ENCODE results near the gene POLN.

Gene POLN

DNA sequence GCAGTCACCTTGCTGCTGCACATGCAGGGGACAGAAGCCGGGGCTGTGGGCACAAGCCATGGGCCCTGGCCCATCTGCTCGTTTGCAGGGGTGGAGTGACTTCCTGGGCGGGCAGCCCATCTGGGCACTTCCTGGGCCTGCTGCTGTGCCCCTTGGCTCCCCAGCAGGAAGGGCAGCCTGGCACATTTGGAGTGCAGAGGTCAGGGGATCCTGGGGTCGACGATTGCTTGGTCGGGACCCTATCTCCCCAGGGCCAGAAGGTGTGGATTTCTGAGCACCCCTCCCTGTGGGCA is 30.9 kb upstream of the POLN start:
- CTCF ChIA-PET, result no interaction called here
- DNase-seq (ENCODE audit: low read depth, low spot score), result no peak

DNA sequence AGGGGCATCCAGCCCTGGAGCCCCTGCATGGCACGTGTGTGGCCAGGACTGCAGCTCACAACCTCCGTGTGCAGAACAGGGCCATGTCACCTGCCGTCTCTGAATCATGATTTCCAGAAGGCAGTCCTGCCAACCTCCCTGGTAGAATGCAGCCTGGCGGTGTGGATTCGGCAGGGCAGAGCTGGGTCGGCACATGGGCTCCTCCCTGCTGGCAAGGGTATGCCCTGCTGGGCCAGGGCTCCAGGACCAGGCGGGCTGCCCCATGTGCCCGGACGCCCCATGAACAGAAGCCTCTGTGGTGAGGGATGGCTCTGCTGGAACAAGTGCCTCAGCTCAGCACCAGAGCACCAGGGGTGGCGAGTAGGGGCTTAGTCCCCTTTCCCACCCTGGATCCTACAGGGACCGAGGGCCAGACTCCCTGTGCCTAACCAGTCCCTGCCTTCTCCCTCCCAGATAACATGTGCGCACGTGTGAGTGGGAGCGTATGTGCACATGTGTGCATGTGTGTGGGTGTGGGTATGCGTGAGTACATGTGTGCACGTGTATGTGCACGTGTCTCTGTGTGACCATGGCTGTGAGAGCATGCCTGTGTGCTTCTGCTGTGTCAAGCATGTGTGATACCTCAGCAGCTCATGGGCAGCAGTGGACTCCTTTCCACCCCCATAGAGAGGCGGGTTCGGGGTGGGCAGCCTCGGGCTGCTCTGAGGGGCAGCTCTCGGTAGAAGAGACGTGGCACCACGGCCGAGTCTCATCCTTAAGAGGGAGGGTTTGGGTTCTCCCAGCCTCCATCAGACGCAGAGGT is 30.3 kb upstream of the POLN start:
- no peak overlapping the region for H3K4me3 ChIP-seq (ENCODE audit: low read depth, low read length)
- no peak for DNase-seq (ENCODE audit: low read depth, low spot score)
- ChIA-PET POLR2A (no interaction called here), CTCF (no interaction called here)
- TF ChIP-seq, protein P1, sequence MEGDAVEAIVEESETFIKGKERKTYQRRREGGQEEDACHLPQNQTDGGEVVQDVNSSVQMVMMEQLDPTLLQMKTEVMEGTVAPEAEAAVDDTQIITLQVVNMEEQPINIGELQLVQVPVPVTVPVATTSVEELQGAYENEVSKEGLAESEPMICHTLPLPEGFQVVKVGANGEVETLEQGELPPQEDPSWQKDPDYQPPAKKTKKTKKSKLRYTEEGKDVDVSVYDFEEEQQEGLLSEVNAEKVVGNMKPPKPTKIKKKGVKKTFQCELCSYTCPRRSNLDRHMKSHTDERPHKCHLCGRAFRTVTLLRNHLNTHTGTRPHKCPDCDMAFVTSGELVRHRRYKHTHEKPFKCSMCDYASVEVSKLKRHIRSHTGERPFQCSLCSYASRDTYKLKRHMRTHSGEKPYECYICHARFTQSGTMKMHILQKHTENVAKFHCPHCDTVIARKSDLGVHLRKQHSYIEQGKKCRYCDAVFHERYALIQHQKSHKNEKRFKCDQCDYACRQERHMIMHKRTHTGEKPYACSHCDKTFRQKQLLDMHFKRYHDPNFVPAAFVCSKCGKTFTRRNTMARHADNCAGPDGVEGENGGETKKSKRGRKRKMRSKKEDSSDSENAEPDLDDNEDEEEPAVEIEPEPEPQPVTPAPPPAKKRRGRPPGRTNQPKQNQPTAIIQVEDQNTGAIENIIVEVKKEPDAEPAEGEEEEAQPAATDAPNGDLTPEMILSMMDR (IDR thresholded peaks at IDR 0.05; ENCODE audit: insufficient read depth, low read length, missing control alignments), result no peak

More for the DNA sequence above, 30.9 kb upstream of the POLN start:
- H3K4me3 ChIP-seq (ENCODE audit: low read depth, low read length), result no peak overlapping the region
- TF ChIP-seq, protein P1 (IDR thresholded peaks at IDR 0.05; ENCODE audit: insufficient read depth, low read length, missing control alignments), result no peak
- POLR2A ChIA-PET, result no interaction called here

DNA sequence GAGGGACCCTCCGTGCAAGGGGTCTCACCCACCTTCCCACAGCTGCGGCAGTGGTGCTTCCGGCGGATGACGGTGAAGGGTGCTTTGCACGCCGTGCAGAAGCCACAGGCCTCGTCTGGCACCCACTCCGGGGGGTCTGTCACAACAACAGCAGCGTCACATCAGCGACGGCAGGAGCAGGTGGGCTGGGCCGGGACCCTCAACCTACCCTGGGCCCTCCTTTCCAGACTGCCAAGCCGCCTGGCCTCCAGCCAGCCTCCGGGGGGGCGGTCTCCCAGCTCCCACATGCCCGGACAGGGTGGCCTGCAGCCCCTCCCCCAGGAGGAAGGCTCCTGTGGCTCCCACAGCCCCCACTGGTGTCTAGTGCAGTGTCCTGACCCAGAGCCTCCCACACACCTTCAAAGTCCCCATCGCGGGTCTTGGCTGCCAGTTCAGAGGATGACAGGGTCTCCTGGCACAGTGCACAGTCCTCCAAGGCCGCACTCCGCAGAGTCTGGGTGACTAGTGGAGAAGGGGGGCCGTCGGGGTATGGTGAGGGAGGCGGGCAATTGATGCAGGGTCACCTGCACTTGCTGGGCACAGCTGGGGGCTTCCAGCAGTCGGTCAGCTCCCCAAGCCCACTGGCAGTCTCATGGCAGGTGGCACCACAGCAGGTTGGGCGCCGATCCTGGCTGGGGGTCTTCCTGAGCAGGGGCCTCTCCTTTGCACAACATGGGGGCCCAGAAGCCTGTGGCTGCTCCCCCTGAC is 29.5 kb upstream of the POLN start:
- H3K4me3 ChIP-seq (ENCODE audit: low read depth, low read length), result no peak overlapping the region
- ChIA-PET POLR2A (interaction anchor here (0.8 kb wide), 1 partner anchor 10 kb away, joined by 4 read pairs; the partner anchor contains the start of gene MXD4), CTCF (no interaction called here)
- no peak for DNase-seq (ENCODE audit: low read depth, low spot score)
- TF ChIP-seq, protein P1 (IDR thresholded peaks at IDR 0.05; ENCODE audit: insufficient read depth, low read length, missing control alignments), result no peak

DNA sequence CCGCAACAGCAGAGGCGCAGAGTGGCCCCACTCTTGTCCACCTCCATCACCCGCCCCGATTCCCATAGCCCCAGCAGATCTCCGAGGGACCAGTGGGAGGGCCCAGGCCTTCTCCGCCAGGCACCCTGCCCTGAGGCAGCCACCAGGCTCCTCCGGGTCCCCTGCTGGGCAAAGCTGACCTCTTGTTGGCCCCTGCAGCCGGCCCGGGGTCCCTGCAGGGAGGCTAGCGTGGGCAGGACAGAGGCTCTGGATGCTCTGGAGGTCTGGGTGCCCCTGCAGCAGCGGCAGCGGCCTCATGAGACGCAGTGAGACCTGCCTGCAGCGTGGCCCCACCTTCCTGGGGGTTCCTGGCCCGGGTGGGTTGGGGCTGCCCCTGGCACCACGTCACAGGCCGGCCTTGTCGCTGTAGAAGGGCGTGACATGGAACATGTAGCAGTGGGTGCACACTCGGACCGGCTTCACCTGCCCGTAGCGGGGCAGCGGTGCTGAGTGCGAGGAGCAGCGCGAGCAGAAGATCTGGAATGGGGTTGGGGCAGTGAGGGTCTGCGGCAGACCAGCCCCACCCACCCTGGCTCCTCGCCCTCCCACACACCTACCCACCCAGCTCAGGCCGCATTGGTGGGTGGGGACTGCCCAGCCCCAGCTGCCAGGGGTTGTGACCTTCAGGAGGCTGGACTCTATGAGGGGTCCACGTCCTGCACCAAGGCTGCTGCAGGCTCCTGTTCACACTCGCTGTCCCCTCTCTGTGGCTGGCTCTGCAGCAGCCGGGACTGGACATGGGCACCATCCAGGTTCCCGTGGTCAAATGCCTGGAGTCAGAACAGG is 28.6 kb upstream of the POLN start:
- H3K4me3 ChIP-seq (ENCODE audit: low read depth, low read length), result no peak overlapping the region
- DNase-seq (ENCODE audit: low read depth, low spot score), result no peak
- POLR2A ChIA-PET, result interaction anchor here (0.8 kb wide), 1 partner anchor 9 kb away, joined by 4 read pairs; the partner anchor contains the start of gene MXD4
- TF ChIP-seq, protein P1 (IDR thresholded peaks at IDR 0.05; ENCODE audit: insufficient read depth, low read length, missing control alignments), result no peak
- CTCF ChIA-PET, result no interaction called here

DNA sequence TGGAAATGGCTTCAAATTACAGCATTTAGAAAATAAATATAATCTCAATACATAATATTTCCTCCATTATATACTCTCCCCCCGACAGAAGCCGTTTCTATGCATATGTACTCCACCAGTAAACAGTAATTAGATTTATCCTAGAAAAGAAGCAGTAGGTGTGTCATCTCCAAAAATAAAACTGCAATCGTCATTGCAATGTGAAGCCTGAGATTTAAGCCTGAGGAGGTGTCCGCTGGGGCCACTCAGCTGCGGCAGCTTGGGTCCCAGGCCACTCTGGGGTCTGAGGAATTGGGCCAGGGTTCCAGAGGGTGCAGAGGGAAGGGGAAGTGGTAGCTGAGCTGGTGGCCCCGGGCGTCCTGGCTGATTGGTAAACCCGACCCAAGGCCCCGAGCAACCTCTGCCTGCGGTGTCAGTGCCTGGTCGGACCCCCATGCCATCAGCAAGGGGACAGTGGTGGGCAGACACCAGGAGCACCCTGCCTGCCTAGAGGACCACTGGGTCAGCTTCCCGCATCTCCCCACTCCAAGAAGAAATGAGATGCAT is 27.8 kb upstream of the POLN start:
- TF ChIP-seq, protein P1 (IDR thresholded peaks at IDR 0.05; ENCODE audit: insufficient read depth, low read length, missing control alignments), result no peak
- POLR2A ChIA-PET, result no interaction called here
- H3K4me3 ChIP-seq (ENCODE audit: low read depth, low read length), result no peak overlapping the region
- CTCF ChIA-PET, result no interaction called here
- DNase-seq (ENCODE audit: low read depth, low spot score), result no peak

DNA sequence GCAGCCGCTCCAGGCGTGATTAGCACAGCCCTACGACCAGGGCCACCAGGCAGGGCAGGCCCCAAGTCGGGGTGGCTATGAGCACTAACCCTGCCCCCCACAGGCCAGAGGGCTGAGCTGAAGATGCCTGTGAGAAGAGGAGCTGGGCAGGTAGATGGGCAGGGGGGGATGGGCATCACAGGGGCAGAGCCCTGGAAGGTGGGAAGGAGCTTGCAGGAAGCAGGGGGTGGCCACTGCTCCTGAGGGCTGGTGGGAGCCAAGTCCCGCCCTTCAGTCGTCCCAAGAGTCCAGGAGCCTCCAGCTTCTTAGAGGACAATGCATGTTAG is 27.2 kb upstream of the POLN start:
- TF ChIP-seq, protein P1 (IDR thresholded peaks at IDR 0.05; ENCODE audit: insufficient read depth, low read length, missing control alignments), result no peak

More for the DNA sequence above, 27.2 kb upstream of the POLN start:
- no peak for DNase-seq (ENCODE audit: low read depth, low spot score)
- ChIA-PET POLR2A (no interaction called here), CTCF (no interaction called here)
- no peak overlapping the region for H3K4me3 ChIP-seq (ENCODE audit: low read depth, low read length)

Data from AG04449 (cell line).